ENCODE results near the gene LRIG2. TPM values are rescaled to one million over a fixed set of nuclear protein-coding genes. Genes with fewer than 3 reads are reported as not detected.
A peak's percentile ranks its signal among the peaks of the same experiment; 100 is the strongest.
"Not testable (repeated sequence)": the region's sequence is repeated elsewhere in the genome, so short reads cannot be mapped to it uniquely, and the experiment has no call there.

The LRIG2 gene
- total RNA-seq, 4 donors from 2014 or later, result 17.4 to 27.1 (median 22.5) TPM

DNA sequence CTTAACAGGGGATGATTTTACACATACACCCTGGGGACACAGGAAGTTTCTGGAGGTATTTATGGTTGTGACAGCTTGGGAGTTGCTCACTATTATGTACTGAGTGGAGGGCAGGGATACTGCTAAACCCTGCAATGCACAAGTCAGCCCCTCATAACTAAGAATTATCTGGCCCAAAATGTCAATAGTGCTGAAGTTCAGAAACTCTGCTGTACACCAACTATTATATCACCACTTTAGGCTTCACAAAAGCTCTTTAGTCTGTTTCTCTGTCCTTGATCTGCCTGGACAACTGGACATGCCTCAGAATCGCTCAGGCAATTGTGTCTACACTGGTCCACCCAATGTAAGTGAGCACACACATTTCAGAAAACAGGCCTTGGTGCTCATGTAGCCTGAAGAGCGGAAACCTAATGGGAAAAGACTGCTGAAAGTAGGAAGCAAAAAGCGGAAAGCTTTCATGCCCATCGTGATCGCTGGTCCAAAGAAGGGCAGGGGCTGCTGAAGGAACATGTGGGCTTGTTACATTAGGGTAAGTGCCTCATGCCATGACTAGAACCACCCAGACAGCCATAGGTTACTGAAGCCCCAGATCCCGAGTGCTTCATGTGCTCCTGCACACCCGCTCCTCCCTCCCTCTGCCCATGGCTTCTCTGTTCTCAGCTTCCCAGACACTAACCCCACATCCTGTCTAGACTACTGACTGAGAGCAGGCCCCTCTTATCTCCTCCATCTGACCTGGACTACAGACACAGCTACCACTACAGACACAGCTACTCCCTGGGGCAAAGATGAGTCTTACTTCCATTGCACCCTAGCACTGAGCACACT lies 73.5 kb downstream of the LRIG2 start:
- no peak for DNase-seq (ENCODE audit: low spot score in 2 of 2)
- intact Hi-C loops (cut with DNase I; ENCODE audit: low total_unique reads), result no loop called here
- H3K4me3 ChIP-seq (ENCODE audit: low read depth, poor library complexity, severe bottlenecking), result no peak overlapping the region
- no peak for TF ChIP-seq POLR2A (IDR thresholded peaks at IDR 0.05)
- TF ChIP-seq, protein P1, sequence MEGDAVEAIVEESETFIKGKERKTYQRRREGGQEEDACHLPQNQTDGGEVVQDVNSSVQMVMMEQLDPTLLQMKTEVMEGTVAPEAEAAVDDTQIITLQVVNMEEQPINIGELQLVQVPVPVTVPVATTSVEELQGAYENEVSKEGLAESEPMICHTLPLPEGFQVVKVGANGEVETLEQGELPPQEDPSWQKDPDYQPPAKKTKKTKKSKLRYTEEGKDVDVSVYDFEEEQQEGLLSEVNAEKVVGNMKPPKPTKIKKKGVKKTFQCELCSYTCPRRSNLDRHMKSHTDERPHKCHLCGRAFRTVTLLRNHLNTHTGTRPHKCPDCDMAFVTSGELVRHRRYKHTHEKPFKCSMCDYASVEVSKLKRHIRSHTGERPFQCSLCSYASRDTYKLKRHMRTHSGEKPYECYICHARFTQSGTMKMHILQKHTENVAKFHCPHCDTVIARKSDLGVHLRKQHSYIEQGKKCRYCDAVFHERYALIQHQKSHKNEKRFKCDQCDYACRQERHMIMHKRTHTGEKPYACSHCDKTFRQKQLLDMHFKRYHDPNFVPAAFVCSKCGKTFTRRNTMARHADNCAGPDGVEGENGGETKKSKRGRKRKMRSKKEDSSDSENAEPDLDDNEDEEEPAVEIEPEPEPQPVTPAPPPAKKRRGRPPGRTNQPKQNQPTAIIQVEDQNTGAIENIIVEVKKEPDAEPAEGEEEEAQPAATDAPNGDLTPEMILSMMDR (IDR thresholded peaks at IDR 0.05), result peak in 1 of 3 donors; percentile 31
- WGBS, 2 donors, result 91 to 94% methylated on average over 7 of the region's 7 CpGs

DNA sequence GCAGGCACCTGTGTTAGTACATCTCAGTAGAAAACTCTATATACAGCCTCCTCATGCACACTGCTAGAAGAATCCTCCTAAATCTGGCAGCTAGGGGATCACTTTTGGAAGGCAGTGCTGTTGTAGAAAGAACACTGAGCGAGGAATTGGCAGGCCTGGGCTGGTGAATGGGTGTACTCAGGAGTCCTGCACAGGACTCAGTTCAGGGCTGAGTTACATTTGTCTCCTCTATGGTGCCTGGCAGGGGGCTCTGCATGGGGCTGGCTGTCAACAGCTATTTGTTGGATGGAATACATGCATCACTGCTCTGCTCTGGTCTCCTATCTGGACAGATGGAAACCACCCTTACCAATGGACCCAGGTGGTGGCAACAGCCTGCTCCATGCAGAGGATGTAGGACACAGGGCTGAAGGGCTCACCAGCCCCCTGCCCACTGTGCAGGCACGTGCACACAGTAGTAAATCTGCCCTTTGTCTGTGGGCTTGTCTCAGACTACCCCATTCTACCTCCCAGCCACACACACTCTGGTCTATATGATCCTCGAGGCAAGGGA lies 74.2 kb downstream of the LRIG2 start:
- no peak for DNase-seq (ENCODE audit: low spot score in 2 of 2)
- TF ChIP-seq, protein P1 (IDR thresholded peaks at IDR 0.05), result no peak
- TF ChIP-seq POLR2A (IDR thresholded peaks at IDR 0.05), result no peak
- no peak overlapping the region for H3K4me3 ChIP-seq (ENCODE audit: low read depth, poor library complexity, severe bottlenecking)
- 50 to 52% methylated on average over 3 of the region's 3 CpGs for WGBS, 2 donors
- intact Hi-C loops (cut with DNase I; ENCODE audit: low total_unique reads), result no loop called here

DNA sequence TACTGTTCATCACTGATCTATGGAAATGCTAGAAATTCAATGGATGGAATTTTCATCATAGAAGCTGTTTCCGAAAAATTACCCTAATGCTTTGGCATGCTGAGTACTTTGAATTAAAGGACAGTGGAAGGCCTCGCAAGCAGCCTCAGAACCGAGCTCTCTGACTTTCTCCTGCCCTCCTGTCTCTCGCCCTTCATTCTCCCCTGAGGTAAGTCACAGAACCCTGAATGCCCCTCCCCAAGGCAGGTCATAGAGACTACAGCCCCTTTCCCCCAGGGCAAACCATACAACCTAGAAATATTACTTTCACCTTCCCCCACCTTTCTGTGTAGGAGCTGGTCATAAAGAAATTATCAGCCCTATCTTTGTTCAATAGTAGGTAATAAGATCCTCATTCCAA lies 74.8 kb downstream of the LRIG2 start:
- TF ChIP-seq, protein P1 (IDR thresholded peaks at IDR 0.05), result no peak
- no peak for TF ChIP-seq POLR2A (IDR thresholded peaks at IDR 0.05)
- no peak for DNase-seq (ENCODE audit: low spot score in 2 of 2)
- intact Hi-C loops (cut with DNase I; ENCODE audit: low total_unique reads), result no loop called here
- 71% methylated on average over 4 of the region's 4 CpGs for WGBS, 2 donors
- no peak overlapping the region for H3K4me3 ChIP-seq (ENCODE audit: low read depth, poor library complexity, severe bottlenecking)

DNA sequence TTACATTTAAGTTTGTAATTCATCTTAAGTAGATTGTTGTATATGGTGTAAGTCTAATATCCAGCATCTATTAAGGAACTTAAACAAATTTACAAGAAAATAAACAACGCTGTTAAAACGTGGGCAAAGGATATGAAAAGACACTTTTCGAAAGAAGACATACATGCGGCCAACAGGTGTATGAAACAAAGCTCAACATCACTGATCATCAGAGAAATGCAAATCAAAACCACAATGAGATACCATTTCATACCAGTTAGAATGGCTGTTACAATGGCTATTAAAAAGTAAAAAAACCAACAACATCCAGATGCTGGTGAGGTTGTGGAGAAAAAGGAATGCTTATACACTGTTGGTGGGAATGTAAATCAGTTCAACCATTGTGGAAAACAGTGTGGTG lies 77.5 kb downstream of the LRIG2 start:
- DNase-seq (ENCODE audit: low spot score in 2 of 2); intact Hi-C loops (cut with DNase I; ENCODE audit: low total_unique reads); H3K4me3 ChIP-seq (ENCODE audit: low read depth, poor library complexity, severe bottlenecking): not testable (repeated sequence)
- WGBS, 2 donors, result 93 to 99% methylated on average over 4 of the region's 4 CpGs

DNA sequence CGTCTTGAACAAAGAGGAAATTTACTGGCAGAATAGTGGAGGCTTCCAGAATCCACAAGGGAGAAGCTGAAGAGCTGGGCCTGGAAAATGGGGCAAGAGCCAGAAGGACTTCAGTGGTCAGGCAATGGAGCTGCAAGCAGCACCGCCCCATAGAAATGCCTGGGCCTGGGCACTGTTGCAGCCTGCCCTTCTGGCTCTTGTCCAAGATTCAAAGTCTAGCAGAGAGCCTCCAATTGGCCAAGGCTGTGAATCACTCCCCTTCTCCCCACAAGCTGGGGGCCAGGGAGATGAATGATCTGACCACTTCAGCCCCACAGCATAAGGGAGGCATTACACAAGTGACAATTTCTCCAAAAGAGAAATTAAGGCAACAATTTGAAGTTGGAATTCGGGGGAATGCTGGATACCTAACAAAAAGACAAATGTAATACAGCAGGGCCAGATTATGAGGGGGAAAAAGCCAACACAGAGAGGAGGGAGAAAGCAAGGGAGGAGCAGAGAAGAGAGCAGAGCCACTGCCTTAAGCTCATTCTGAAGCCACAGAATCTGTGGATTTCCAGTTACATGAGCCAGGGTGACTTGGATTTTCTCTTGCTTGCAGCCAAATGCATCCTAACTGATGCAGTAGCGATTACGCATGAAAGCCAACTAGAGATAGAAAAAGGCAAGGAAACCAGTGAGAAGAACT lies 80.3 kb downstream of the LRIG2 start:
- no peak overlapping the region for H3K4me3 ChIP-seq (ENCODE audit: low read depth, poor library complexity, severe bottlenecking)
- TF ChIP-seq, protein P1 (IDR thresholded peaks at IDR 0.05), result no peak
- TF ChIP-seq POLR2A (IDR thresholded peaks at IDR 0.05), result no peak
- intact Hi-C loops (cut with DNase I; ENCODE audit: low total_unique reads), result no loop called here
- WGBS, 2 donors, result 65 to 80% methylated on average over 5 of the region's 5 CpGs
- DNase-seq (ENCODE audit: low spot score in 2 of 2), result no peak

DNA sequence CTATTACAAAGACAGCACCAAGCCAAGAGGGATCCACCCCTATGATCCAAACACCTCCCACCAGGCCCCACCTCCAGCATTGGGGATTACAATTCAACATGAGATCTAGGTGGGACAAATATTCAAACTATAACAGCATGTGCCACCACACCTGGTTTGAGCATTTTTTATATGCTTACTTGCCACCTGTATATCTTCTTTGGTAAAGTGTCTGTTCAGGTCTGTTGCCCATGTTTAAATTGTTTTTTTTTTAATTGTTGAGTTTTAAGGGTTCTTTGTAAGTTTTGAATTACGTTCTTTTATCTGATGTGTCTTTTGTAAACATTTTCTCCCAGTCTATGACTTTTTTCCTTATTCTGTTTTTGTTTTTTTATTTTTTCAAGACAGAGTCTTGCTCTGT lies 83.4 kb downstream of the LRIG2 start:
- no peak for DNase-seq (ENCODE audit: low spot score in 2 of 2)
- WGBS, 2 donors, result 90 to 100% methylated on average over 1 of the region's 1 CpG
- intact Hi-C loops (cut with DNase I; ENCODE audit: low total_unique reads), result no loop called here
- no peak for TF ChIP-seq POLR2A (IDR thresholded peaks at IDR 0.05)
- TF ChIP-seq, protein P1 (IDR thresholded peaks at IDR 0.05), result no peak
- H3K4me3 ChIP-seq (ENCODE audit: low read depth, poor library complexity, severe bottlenecking), result no peak overlapping the region

DNA sequence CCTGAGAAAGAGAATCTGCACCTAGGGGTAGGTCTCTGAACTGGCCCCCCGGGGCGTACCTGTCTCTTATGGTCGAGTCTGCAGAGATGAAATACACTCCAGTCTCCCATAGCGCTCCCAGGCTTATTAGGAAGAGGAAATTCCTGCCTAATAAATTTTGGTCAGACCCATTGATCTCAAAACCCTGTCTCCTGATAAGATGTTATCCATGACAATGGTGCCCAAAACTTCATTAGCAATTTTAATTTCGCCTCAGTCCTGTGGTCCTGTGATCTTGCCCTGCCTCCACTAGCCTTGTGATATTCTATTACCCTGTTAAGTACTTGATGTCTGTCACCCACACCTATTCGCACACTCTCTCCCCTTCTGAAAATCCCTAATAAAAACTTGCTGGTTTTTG lies 85.7 kb downstream of the LRIG2 start:
- intact Hi-C loops (cut with DNase I; ENCODE audit: low total_unique reads); DNase-seq (ENCODE audit: low spot score in 2 of 2); H3K4me3 ChIP-seq (ENCODE audit: low read depth, poor library complexity, severe bottlenecking): not testable (repeated sequence)
- 72 to 75% methylated on average over 6 of the region's 6 CpGs for WGBS, 2 donors

Measured in lower leg skin (tissue), 4 donors.